ENCODE results near the gene GCDH.
"Not testable (repeated sequence)": the region's sequence is repeated elsewhere in the genome, so short reads cannot be mapped to it uniquely, and the experiment has no call there.

Gene GCDH

DNA sequence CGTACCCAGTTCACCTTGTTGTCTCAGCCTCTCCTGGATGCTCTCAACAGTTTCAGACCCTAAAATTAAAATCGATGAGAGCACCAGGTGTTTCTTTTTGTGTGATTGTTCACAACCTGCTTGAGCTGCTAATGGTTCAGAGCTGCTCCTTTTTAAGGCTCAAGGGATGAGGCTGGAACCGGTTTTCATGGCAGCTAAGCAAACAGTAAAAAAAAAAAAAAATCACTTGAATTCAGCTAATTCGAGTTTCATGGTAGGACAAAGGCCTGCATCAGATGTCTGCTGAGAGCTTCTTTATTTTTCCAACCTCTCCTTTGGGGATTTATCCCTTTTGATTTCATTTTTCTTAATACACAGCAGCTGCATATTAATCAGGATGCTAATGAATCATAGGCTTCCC lies 21.6 kb downstream of the GCDH start:
- DNase-seq = no peak

DNA sequence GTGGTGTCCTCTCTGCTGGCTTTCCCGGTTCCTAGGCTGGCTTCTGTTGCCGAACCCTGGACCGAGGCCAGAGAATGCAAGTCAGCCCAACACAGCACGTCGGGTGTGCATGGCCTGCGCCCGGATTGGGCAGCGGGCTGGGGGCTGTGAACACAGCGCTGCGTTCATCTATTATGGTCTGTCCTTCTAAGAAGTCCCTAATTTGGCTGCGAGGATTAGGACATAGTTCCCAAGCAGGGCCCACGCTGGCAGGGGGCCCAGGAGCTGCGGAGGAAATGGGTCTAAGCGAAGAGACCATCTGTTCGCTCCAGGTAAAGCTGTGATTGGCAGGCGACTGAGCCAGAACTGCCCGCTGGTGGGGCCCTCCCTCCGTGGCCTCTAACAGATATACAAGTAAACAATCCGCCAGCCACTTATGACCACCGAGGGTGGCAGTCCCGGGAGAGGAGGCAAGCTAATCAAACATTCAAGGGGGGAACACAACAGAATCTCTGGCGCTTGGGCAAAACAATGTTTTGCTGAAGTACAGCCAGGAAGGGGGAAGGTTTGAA lies 22.1 kb downstream of the GCDH start:
- DNase-seq = no peak

DNA sequence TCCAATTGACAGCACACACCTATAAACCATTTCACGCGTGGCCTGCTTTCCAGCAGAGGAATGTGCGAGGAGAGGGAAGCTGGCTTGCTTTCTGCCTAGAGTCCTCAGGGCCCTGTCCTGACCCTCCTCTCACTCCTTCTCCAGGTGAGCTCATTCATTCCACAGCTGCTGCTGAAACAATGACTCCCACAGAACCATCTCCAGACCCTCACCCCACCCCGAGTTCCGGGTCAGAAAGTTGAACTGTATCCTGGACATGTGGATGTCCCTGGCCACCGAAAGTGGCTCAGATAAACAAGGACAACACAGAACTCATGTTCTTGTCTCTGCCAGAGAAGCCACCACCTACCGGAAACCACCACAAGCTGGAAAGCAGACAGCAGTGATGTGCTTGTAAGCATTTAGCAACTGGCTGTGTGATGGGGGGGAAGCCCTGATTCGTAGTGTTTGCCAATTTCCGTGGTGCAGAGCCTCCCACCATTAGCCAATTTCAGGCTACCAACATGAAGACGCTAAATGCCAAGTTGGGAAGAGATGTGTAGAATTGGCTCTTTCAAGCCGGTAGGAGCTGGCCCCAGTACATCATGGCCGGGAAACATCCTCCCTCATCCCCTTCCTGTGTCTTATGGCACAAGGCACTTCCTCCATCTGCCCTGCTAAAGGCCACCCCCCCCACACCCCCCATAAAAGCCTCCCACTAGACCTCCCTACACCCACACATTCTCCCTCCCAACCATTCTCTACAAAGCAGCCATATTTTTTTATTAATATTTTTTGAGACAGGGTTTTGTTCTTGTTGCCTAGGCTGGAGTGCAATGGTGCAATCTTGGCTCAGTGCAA lies 23.1 kb downstream of the GCDH start:
- peak; percentile 67 for DNase-seq

DNA sequence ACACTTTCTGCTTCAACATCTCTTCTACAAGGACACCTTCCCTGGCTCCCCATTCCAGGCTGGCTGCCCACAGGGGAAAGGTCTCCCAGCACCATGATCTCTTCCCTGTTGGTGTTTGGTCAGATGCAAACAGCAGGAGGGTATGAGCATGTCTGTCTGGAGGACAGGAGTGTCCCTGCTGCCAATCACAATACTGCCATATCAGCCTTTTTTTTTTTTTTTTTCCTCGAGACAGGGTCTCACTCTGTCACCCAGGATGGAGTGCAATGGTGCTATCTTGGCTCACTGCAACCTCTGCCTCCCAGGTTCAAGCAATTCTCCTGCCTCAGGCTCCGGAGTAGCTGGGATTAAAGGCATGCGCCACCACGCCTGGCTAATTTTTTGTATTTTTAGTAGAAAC lies 24.9 kb downstream of the GCDH start:
- DNase-seq = not testable (repeated sequence)

DNA sequence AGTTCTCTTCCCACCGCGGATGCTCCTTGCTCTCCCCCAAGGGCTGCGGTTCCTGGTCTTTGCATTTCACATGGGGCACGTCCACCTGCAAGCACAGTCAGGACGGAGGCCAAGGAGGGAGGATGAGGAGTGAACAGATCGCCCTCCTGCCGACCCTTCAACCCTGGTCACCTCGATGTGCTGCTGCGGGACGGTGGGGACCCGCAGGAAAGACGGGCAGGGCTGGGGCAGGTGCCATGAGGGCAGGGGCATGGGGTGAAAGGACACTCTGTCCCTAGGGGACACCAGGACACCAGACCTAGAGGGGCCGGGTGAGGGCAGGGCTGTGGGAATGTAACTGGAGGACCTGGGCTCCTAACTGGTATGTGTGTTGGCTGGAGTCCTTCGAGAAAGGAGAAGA lies 27.3 kb downstream of the GCDH start:
- DNase-seq = no peak

DNA sequence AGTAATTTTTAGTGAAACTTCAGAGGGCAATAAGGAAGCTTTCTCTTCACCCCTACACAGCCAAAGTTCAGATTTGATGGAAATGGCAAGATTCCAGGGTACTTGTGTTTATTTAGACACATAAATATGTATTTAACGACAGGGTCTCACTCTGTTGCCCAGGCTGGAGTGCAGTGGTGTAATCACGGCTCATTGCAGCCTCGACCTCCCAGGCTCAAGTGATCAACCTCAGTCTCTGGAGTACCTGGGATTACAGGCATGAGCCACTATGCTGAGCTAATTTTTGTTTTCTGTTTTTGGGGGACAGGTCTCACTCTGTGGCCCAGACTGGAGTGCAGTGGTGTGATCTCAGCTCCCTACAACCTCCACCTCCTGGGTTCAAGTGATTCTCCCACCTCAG lies 30.1 kb downstream of the GCDH start:
- DNase-seq = no peak

DNA sequence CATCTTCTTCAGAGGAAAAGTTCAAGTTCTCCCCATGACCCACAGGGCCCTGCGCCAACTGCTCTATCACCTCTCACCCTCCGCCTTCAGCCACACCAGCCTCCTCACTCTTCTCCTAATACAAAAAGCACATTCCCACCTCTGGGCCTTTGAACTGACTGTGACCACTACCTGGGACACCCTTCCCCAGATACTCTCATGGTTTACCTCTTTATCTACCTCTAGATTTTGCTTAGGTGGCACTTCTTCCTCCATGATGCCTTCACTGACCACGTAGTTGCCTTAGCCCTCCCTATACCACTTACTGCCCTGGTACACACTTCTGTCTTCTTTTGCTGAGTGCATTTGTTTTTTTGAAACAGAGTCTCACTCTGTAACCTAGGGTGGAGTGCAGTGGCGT lies 32.0 kb downstream of the GCDH start:
- no peak for DNase-seq

DNA sequence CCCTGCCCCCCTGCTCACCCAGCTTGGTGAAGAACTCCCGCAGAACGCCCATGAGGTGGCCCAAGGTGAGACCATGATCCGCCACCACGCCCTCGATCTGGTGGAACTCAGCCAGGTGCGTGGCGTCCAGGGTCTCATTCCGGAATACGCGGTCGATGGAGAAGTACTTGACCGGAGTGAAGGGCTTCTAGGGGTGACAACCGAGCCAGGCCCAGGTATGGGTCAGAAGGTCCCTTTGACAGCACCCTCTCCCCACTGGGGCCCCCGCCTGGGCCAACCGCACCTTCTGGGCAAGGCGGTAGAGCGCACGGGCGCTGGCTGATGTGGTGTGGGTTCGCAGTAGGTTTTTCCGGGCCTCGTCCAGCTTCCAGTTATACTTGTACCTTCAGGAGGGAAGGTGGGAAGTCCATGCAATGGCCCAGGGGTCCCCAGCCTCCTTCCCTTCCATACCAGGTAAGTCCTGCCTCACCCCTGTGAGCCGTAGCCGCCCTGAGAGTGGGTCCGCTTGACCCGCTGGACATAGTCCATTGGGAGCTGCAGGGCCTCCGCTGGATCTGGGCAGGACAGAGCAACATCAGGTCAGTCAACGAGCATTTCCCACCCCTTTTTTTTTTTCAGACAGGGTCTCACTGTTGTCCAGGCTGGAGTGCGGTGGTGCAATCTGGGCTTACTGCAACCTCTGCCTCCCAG lies 33.8 kb downstream of the GCDH start:
- no peak for DNase-seq

DNA sequence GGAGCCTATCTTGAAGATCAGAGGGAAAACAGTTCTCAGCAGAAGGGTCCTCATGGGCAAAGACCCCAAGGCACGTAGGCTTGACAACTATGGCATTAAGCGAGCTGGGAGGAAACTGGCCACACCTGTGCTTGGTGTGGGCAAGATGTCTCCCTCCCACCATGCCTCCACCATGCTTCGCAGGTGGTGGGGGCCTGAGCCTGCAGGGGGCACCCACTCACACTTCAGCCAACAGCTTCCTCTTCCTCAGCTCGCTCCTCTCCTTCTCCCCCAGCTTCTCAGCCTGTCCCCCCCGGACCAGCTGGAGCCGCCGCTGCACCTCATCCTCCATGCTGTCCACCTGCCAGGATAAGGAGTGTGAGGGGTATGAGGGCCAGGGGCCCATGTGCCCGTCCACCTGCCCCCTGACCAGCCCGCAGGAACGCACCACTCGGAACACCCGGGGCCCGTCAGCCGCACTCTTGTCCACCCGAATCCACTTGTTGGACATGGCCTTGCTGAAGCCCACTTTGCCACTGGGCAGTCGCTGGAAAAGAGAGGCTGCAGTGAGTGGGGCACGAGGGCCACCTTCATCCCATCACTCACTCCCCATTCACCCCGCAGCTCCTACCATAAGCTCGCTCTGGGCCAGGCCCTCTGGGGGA lies 39.2 kb downstream of the GCDH start:
- no peak for DNase-seq

DNA sequence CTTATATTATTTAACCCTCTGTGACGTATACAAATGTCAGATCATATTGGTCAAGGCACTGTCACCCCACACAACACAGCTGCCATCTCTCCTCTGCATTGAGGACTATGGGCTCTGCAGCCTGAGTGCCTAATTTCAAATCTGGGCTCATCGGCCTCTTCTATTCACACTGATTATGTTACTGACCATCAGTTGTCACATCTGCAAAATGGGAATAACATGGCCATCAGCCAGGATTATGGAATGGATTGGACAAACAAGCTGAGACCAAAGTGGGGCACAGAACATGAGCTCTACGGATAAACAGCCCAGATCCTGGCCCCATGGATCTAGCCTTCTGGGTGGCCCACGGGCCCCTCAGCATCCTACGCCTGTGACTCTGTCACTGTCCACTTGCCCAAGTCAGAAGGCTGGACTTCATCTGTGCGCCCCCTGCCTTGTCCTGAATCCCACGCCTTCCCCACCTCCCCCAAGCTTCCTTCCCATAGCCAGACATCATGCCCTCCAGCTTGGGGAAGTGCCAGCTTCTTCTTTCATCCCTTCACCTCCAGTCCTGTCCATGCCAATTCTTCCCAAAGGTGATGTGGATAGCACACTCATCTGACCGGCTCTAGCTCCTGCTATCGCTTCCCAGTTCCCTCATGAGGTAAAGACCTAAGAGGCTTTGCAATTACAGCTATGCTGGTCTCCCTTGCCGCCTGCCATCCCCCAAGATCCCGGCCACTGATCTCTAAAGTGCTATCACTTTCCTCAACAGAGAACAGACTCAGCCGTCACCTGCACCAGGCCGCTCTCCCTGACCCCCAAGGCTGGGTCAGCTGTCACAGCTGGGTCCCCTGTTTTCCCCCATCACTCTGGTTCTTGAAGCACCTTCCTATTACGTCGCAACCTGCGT lies 41.7 kb downstream of the GCDH start:
- DNase-seq = no peak

DNA sequence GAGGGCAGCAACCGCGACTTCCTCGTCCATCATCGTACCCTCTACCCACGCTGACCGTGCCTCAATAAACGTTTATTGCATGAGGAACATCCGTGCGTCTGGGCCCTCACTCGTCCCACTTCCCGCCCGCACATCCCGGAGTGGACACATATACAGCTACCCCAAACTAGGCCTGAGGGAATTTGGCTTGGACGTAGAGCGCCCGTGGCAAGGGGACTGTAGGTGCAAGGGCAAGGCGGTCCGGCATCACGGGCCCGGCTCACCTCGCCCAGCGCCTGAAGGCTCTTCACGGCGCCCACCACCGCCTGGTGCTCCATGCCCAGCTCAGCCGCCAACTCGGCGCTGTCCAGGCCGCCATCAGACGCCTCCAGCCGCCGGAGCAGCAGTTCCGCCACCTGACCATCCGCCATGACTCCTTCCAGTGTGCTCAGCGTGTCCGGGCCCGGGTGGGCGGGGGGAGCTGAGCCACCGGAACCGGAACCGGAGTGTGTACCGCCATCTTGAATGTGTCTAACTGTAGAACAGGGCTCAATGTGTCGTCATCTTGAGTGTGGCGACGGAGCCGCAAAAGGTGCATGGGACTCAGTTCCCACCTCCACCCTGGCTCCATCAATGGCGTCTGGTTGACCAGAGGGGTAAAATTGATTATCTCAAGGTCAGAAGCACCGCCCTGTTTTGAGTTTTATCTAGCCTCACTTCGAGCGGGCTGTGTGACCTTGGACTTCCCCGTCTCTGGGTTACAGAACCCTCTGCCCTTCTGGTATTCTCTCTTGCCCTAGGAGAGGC lies 42.5 kb downstream of the GCDH start, which contains the start of gene FARSA:
Gene FARSA, minus strand, starts transcription at position 425 of the 786 bp plus-strand sequence. Its CDS starts 15 bp downstream, at position 410.
- peak; percentile 94 for DNase-seq

DNA sequence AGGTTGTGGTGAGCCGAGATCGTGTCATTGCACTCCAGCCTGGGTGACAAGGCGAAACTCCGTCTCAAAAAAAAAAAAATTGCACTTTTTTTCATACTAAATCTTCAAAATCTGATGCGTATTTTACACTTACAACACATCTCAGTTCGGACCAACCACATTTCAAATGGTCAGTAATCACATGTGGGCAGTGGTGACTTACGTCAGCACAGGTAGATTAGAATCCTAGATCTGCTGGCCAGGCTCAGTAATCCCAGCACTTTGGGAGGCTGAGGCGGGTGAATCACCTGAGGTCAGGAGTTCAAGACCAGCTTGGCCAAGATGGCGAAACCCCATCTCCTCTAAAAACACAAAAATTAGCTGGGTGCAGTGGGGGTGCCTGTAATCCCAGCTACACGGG lies 44.1 kb downstream of the GCDH start:
- DNase-seq = no peak

DNA sequence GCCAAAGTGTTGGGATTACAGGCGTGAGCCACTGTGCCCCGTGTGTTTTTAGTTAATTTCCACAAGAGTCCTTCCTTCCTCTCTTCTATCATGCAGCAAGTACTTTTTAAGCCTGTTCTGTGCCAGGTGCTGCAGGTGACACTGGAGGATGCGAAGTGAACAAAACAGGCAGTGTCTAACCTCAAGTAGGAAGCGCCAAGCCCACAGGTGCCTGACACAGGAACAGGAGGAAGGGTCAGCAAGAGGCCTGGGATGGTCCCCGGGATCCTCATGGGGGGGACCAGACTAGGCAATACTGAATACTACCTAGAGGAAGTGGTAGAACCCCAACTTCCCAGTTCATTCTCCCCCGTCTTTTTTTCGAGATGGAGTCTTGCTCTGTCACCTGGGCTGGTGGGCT lies 45.6 kb downstream of the GCDH start:
- peak; percentile 66 for DNase-seq

DNA sequence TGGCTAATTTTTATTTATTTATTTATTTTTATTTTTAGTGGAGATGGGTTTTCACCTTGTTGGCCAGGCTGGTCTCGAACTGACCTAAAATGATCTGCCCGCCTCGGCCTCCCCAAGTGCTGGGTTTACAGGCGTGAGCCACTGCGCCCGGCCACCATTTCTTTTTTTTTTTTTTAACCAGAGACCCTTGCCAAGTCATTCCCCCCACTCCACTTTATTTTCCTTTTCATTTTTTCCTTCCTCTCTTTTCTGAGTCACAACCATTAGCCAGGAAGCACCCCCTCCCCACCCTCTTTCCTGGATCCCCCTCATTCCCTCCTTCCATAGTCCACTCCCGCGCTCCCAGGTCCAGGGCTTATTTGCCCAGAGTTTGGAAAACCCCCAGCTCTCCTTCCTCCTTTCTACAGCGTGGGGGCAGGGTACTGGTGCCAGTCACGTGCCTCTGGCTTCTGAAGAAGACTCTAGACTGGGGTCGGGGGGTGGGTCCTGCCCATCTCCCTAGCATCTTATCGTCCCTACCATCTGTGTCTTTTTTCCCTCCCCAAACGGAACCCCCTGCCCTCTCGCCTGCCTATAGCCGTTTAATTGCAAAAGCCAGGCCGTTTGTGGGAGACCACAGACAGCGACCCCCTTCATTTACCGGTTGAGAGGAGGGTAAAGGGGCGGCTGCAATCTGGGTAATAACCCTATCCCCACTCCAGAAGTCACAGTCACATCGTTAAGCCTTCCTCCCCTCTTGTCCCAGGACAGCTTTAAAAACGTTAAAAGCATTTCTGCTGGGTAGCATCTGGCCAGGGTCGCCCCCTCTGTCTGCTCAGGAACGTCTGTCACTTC lies 46.4 kb downstream of the GCDH start:
- peak; percentile 68 for DNase-seq

DNA sequence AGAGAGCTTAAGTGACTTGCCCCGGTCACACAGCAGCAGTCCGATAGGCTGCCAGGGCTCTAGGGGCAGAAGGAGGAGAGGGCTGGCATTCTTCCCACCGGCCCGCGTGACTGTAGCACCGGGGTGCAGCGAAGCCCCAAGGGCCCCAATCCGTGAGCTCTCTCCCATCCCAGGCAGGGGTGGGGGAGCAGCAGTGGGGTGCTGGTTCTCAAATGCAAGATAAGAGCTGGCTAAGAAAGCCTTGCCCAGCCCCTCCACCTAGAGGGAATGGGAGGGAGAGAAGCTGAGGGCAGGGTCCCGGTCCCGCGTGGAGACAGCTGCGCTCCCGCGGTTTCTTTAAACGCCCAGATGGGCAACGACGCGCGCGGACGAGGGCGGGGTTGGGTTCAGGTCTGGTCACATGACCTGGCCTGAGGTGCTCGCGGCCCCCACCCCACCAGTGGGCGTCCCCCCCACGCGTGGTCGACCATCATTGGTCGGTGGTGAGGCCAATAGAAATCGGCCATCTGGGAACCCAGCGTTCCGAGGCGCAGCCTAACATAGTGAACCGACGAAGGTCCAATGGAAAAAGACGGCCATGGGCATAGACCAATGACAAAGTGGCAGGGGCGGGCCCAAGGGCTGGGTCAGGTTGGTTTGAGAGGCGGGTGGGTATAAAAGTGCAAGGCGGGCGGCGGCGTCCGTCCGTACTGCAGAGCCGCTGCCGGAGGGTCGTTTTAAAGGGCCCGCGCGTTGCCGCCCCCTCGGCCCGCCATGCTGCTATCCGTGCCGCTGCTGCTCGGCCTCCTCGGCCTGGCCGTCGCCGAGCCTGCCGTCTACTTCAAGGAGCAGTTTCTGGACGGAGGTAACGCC lies 47.2 kb downstream of the GCDH start, which contains the start of gene CALR:
Gene CALR, plus strand, starts transcription at position 683 of the 852 bp plus-strand sequence. Its CDS starts 71 bp downstream, at position 754.
- DNase-seq = peak; percentile 100

DNA sequence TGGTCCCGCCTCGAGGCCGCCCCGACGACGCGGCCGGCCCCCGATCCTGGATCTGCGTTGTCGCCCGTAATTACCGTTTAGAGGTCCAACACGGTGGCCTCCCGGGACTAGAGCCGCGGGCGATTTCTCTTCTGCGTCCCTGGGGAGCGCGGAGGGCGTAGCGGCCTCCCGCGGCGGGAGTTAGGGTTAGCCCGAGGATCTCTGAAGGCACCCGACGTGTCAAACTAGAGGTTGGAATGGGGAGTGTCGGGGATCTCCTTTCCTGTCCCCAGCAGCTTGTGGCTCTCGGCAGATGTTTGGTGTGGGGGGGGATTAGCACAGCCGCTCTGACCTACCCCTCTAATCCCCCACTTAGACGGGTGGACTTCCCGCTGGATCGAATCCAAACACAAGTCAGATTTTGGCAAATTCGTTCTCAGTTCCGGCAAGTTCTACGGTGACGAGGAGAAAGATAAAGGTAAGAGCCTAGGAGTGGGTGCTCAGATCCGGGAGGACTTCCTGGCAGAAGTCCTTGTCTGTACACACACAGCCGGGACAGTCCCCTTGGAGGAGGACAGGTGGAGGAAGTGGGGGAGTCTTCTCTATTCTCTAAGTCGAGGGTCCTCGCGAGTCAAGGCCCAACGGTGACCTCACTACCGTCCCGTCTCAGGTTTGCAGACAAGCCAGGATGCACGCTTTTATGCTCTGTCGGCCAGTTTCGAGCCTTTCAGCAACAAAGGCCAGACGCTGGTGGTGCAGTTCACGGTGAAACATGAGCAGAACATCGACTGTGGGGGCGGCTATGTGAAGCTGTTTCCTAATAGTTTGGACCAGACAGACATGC lies 48.0 kb downstream of the GCDH start:
- DNase-seq = peak; percentile 65

DNA sequence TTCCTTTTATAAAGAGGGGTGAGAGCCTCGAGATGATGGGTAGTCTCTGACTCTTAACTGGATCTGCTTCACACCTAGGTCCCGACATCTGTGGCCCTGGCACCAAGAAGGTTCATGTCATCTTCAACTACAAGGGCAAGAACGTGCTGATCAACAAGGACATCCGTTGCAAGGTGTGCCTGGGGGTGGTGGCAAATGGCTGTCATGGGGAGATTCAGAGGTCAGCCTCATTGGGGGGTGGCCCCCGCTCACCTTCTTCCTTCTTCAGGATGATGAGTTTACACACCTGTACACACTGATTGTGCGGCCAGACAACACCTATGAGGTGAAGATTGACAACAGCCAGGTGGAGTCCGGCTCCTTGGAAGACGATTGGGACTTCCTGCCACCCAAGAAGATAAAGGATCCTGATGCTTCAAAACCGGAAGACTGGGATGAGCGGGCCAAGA lies 49.0 kb downstream of the GCDH start:
- no peak for DNase-seq

DNA sequence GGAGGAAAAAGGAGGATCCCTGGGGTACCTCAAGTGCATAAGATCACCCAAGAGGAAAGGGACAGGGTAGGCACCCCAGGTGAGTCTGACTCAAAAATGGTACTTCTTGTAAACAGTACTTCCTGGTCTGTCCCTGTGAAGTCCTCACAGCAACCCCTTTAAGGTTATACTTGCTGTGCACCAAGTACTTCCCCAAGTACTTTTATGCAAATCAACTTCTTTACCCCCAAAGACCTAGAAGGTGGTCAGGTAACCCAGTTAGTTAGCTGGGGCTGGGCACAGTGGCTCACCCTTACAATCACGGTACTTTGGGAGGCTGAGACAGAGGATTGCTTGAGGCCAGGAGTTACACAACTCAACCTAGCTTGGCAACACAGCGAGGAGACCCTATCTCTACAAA lies 49.9 kb downstream of the GCDH start:
- DNase-seq = no peak
